Activated CD8-positive, alpha-beta memory T cell treated with anti-CD3 and anti-CD28 coated beads, Interleukin-2, amount 50 U/mL, for 4 hours (primary cell): ENCODE results near the gene TMEM107.
"Not testable (repeated sequence)": the region's sequence is repeated elsewhere in the genome, so short reads cannot be mapped to it uniquely, and the experiment has no call there.

Source experiments
- DNase-seq: peaks from one replicate; pipeline ENCODE4 v3.0.0-alpha.2; 2020

The TMEM107 gene

GRCh38 chr17:8176197-8176940 is at the start of gene TMEM107:
Gene TMEM107 (minus strand): TSS chr17:8176380. CDS start chr17:8176286, 94 bp downstream.
- DNase-seq = peak; percentile 84

GRCh38 chr17:8224891-8225812 is 49.0 kb upstream of the TMEM107 start:
- DNase-seq = no peak

GRCh38 chr17:8223356-8224126 is 47.4 kb upstream of the TMEM107 start:
- DNase-seq = peak; percentile 54

GRCh38 chr17:8222630-8223355 is 46.6 kb upstream of the TMEM107 start:
- DNase-seq = peak; percentile 86

GRCh38 chr17:8222380-8222629 is 46.1 kb upstream of the TMEM107 start:
- DNase-seq = no peak

GRCh38 chr17:8221663-8222379 is 45.6 kb upstream of the TMEM107 start:
- peak; percentile 85 for DNase-seq

- peak; percentile 83 for DNase-seq
Measured at GRCh38 chr17:8220783-8221662, 44.8 kb upstream of the TMEM107 start.

- DNase-seq = not testable (repeated sequence)
Measured at GRCh38 chr17:8214000-8214399, 37.8 kb upstream of the TMEM107 start.

- DNase-seq = no peak
Measured at GRCh38 chr17:8212312-8213180, 36.4 kb upstream of the TMEM107 start.

GRCh38 chr17:8210761-8211458 is 34.7 kb upstream of the TMEM107 start:
- DNase-seq = no peak

GRCh38 chr17:8209907-8210760 is 34.0 kb upstream of the TMEM107 start, which contains the start of gene AURKB:
Gene AURKB (minus strand): TSS chr17:8210575. CDS start chr17:8210224, 351 bp downstream.
- peak; percentile 88 for DNase-seq

GRCh38 chr17:8206536-8206935 is 30.4 kb upstream of the TMEM107 start:
- no peak for DNase-seq

- DNase-seq = no peak
Measured at GRCh38 chr17:8204761-8205555, 28.8 kb upstream of the TMEM107 start.

- DNase-seq = peak; percentile 30
Measured at GRCh38 chr17:8192070-8192815, 16.1 kb upstream of the TMEM107 start.

GRCh38 chr17:8190506-8190905 is 14.3 kb upstream of the TMEM107 start:
- no peak for DNase-seq

- peak; percentile 90 for DNase-seq
Measured at GRCh38 chr17:8189711-8190477, 13.7 kb upstream of the TMEM107 start, which contains the start of gene BORCS6. Gene BORCS6 (minus strand): TSS chr17:8190180. CDS start chr17:8190140, 40 bp downstream.
